Heart left ventricle (tissue), 16 donors: ENCODE data around the gene AP5M1. TPM values are rescaled to one million over a fixed set of nuclear protein-coding genes. Genes with fewer than 3 reads are reported as not detected.
"Not testable (repeated sequence)": the region's sequence is repeated elsewhere in the genome, so short reads cannot be mapped to it uniquely, and the experiment has no call there.

Experiments used
- ATAC-seq, 4 donors: fragments of 200-7000 bp; cut with Tn5 transposase; one replicate each; pipeline ENCODE4 v1.9.1; 2020 to 2022; ENCODE audit warnings: moderate library complexity in 4 of 4, mild to moderate bottlenecking in 3 of 4, moderate number of reproducible peaks in 1 of 4
- DNase-seq, 5 donors: peaks; one replicate each; pipeline ENCODE4 v3.0.0-alpha.2; 2020
- H3K27ac ChIP-seq, 12 donors: fragments of 200-600 bp; sonication (generic) in 4 of 12; one replicate each; pipeline versions ENCODE4 v1.5.0 to v1.8.0; 2016 to 2022; ENCODE audit warnings: mild to moderate bottlenecking in 2 of 12
- H3K27me3 ChIP-seq, 9 donors: fragments of 200-600 bp; sonication (generic) in 2 of 9; one replicate each; pipeline versions ENCODE4 v1.5.1 to v1.8.0; 2016 to 2022; ENCODE audit warnings: mild to moderate bottlenecking in 3 of 9
- H3K36me3 ChIP-seq, 9 donors: fragments of 200-600 bp; sonication (generic) in 2 of 9; one replicate each; pipeline versions ENCODE4 v1.5.0 to v1.8.0; 2018 to 2022; ENCODE audit warnings: mild to moderate bottlenecking in 2 of 9
- H3K4me1 ChIP-seq, 12 donors: fragments of 200-600 bp; sonication (generic) in 4 of 12; one replicate each; pipeline versions ENCODE4 v1.5.0 to v1.8.0; 2016 to 2022; ENCODE audit warnings: mild to moderate bottlenecking in 3 of 12
- H3K4me3 ChIP-seq, 12 donors: fragments of 200-600 bp; sonication (generic) in 4 of 12; one replicate each; pipeline versions ENCODE4 v1.5.0 to v1.8.0; 2017 to 2022; ENCODE audit warnings: mild to moderate bottlenecking in 9 of 12, moderate library complexity in 4 of 12
- H3K9me3 ChIP-seq, 12 donors: fragments of 200-600 bp; sonication (generic) in 4 of 12; one replicate each; pipeline versions ENCODE4 v1.5.0 to v1.8.0; 2016 to 2022; ENCODE audit warnings: mild to moderate bottlenecking in 1 of 12
- POLR2A ChIP-seq, 2 donors: fragments of 450-650 bp; IDR thresholded peaks; one replicate each; pipeline ENCODE4 v1.6.1; 2017; ENCODE audit warnings: antibody characterized with exemption in 2 of 2, mild to moderate bottlenecking in 2 of 2, moderate library complexity in 2 of 2
- WGBS, 4 donors: extraction: QIAGEN DNeasy Blood & Tissue Kit in 2 of 4; methylation state at CpG; one replicate each; pipeline versions ENCODE4 v1.1.5 to v1.1.7; 2013 to 2018; 5-methylcytosine and 5-hydroxymethylcytosine counted together
- intact Hi-C, 10 donors: fragments of 100-400 bp; cut with DNase I; formaldehyde crosslinking; loops; one replicate each; pipeline versions ENCODE4 v1.11.1 to v1.14.2; 2022
- long read RNA-seq, 3 donors: library from polyadenylated mRNA; unstranded; transcript quantifications; one replicate each; pipeline ENCODE4 v2.0.0, GENCODE V29; 2020 to 2021
- polyA plus RNA-seq, 2 donors: library from polyadenylated mRNA; stranded (reverse); fragments of 200-250 nt; gene quantifications; one replicate each; pipeline ENCODE4 v1.2.3, GENCODE V29; 2013
- total RNA-seq, 9 donors: library from RNA; depleted of rRNA in 2 of 9; stranded (reverse); fragments of >200 nt in 2 of 9; fragmentation: NEBNext Ultra II Directional in 3 of 9; extraction: Animal tissue kit (Norgen Biotek cat#: 25700) in 3 of 9; gene quantifications; one replicate each; pipeline versions ENCODE4 v1.1.0 to v1.2.4, GENCODE V29; 2016 to 2023
- TF ChIP-seq, protein P1 (sequence below), 12 donors: fragments of 200-600 bp; sonication (generic) in 4 of 12; IDR thresholded peaks; one replicate each; pipeline versions ENCODE4 v1.5.0 to v1.8.0; 2018 to 2022; ENCODE audit warnings: antibody characterized with exemption in 12 of 12, mild to moderate bottlenecking in 5 of 12
- donor health status: ischemic (EF 13 %, LVEDD 7.1; RV severe dilation, severe dysfunction).
- donor health status: healthy with polysubstance abuse.
- donor health status: DM: no; HTN: yes; CAD: no.
- donor health status: DM: no; HTN: no; CAD: no.
- donor health status: ischemic (EF 25% LVEDD 6.9; RV normal size, moderate dysfunction).
- donor health status: ischemic (EF 25% LVEDD 5.7; RV mildly dilated, moderate dysfunction).
- donor health status: healthy.
- donor health status: DM: yes; HTN: yes; CAD: no.
- donor health status: ischemic (EF 35%, LVEDD 5.7; RV mildly dilated, moderate dysfunction).
- donor health status: nonischemic (EF 11% LVEDD 7.7; RV severe dilation, severe dysfunction).
- donor health status: DM: yes; HTN: yes; CAD: no.
- donor health status: PGD.
- donor health status: ischemic (EF 29% LVEDD 5.4; RV normal size, mild dysfunction).
- donor health status: nonischemic (EF 23%, LVEDD 6.1; RV moderate dilation, normal function).

The AP5M1 gene, protein sequence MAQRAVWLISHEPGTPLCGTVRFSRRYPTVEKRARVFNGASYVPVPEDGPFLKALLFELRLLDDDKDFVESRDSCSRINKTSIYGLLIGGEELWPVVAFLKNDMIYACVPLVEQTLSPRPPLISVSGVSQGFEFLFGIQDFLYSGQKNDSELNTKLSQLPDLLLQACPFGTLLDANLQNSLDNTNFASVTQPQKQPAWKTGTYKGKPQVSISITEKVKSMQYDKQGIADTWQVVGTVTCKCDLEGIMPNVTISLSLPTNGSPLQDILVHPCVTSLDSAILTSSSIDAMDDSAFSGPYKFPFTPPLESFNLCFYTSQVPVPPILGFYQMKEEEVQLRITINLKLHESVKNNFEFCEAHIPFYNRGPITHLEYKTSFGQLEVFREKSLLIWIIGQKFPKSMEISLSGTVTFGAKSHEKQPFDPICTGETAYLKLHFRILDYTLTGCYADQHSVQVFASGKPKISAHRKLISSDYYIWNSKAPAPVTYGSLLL
- total RNA-seq (10 to 100 TPM; 20.6 to 58.1 (median 49.7) TPM), polyA plus RNA-seq (10 to 100 TPM in 1 of 2 donors, 1 to 10 TPM in 1; 5.8 to 28.8 TPM)
- long read RNA-seq, donor 1, full-length matches to known transcripts: 20 of 25 reads
- long read RNA-seq, donor 1, partial matches to known transcripts: 1 of 25 reads
- long read RNA-seq, donor 1, other reads (novel, unspliced or antisense): 4 of 25 reads
- long read RNA-seq, donor 2, full-length matches to known transcripts: 71 of 90 reads
- long read RNA-seq, donor 2, partial matches to known transcripts: 1 of 90 reads
- long read RNA-seq, donor 2, other reads (novel, unspliced or antisense): 18 of 90 reads
- long read RNA-seq, donor 3, full-length matches to known transcripts: 28 of 37 reads
- long read RNA-seq, donor 3, partial matches to known transcripts: 3 of 37 reads
- long read RNA-seq, donor 3, other reads (novel, unspliced or antisense): 6 of 37 reads

DNA sequence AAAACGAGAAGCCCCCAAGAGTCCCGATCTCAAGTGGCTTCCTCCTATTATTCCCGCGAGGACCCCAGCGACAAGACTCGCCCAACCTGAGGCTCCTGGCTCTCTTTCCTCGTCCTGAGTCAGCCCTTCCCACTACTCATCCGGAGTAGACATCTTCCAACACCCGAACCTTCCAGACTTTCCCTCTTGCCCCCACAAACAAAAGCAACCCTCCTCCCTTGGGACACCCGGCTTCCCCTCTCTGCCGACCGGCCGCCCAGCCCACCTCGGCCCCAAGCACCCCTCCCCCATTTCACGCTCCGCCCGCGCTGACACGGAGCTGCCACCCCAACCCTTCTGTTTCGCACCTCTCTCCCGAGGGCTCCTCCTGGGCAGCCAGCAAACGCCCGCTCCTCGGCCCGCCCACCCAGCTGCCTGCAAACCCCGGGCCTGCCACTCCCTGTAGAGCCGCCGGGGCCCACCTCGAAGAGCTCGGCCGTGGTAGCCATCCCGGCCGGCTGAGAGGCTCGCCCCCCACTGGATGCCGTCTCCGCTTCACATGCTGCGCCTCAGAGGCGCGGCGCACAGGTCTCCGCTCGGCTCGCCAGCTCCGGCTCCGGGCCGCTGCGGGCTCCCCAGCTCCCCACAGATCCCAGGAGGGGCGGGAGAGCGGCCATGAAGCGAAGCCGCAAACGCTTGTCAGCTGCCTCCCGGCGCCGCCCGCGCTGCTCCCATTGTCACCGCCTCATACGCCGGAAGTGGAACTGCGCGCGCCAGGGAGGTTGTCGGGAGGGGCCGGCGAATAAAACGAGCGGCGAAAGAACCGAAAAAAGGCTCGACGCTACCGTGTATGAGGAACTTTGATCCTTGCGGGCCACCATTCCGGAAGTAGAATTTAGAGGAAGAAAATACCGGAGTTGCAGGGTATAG lies at the start of gene AP5M1, which contains the start of gene EXOC5:
TSS of gene AP5M1 (plus strand) at position 811 of the 909 bp plus-strand sequence. CDS start 344 bp downstream, outside the sequence.
TSS of gene EXOC5 (minus strand) at position 745 of the 909 bp plus-strand sequence. CDS start at position 488, 257 bp downstream.
- intact Hi-C loops: loop anchor here in 1 of 10 donors (10.0 kb wide), 1 partner anchor 126 kb away; the partner anchor contains the start of gene NAA30
- Histone ChIP-seq H3K27me3 (no peaks in the 10 kb centered on the region), H3K9me3 (no peaks in the 10 kb centered on the region), H3K4me1 (peaks cover 0 to 59% (median 48%) of the 10 kb centered on the region in 12 donors), H3K36me3 (peaks cover 0 to 8% (median 0%) of the 10 kb centered on the region in 9 donors), H3K27ac (peak within 1 kb of the TSS; percentile 82 to 98 (median 96)), H3K4me3 (peak within 1 kb of the TSS; percentile 70 to 95 (median 78))
- ATAC-seq (peak; percentile 94 to 98 (median 96)), DNase-seq (peak; percentile 93 to 95 (median 94))
- 0% methylated on average over 56 to 76 of the region's 76 CpGs for WGBS, 4 donors
- no peak for TF ChIP-seq POLR2A (IDR thresholded peaks at IDR 0.05)
- TF ChIP-seq, protein P1, sequence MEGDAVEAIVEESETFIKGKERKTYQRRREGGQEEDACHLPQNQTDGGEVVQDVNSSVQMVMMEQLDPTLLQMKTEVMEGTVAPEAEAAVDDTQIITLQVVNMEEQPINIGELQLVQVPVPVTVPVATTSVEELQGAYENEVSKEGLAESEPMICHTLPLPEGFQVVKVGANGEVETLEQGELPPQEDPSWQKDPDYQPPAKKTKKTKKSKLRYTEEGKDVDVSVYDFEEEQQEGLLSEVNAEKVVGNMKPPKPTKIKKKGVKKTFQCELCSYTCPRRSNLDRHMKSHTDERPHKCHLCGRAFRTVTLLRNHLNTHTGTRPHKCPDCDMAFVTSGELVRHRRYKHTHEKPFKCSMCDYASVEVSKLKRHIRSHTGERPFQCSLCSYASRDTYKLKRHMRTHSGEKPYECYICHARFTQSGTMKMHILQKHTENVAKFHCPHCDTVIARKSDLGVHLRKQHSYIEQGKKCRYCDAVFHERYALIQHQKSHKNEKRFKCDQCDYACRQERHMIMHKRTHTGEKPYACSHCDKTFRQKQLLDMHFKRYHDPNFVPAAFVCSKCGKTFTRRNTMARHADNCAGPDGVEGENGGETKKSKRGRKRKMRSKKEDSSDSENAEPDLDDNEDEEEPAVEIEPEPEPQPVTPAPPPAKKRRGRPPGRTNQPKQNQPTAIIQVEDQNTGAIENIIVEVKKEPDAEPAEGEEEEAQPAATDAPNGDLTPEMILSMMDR (IDR thresholded peaks at IDR 0.05): peak in 1 of 12 donors; percentile 5

DNA sequence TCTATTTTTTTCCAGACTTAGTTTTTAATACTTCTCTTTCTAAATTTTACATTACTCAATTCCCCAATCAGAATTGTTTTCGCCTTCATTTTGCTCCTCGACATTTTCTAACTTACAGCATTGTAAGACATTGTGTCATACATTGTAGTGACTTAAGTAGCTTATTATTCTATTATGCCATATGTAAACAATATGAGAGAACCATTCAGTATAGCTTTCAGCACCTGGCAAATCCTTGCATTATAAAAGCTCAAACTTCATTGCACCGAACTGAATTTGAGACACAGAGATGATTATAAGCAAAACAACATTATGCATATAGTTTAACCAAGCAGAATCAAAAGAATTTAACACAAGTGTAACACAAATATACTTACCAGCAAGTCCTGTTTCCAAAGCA lies 46.8 kb upstream of the AP5M1 start:
- H3K36me3 ChIP-seq: peaks cover 0 to 79% (median 56%) of the 10 kb centered on the region in 9 donors
- DNase-seq (no peak), ATAC-seq (no peak)
- H3K27me3 ChIP-seq: no peaks in the 10 kb centered on the region
- H3K9me3 ChIP-seq: no peaks in the 10 kb centered on the region
- TF ChIP-seq POLR2A (IDR thresholded peaks at IDR 0.05): no peak
- TF ChIP-seq, protein P1 (IDR thresholded peaks at IDR 0.05): no peak
- H3K4me1 ChIP-seq: no peaks in the 10 kb centered on the region
- 97 to 98% (median 97%) methylated on average over 3 of the region's 3 CpGs for WGBS, 4 donors
- no peak overlapping the region for H3K4me3 ChIP-seq
- no peak overlapping the region for H3K27ac ChIP-seq
- intact Hi-C loops: no loop called here

DNA sequence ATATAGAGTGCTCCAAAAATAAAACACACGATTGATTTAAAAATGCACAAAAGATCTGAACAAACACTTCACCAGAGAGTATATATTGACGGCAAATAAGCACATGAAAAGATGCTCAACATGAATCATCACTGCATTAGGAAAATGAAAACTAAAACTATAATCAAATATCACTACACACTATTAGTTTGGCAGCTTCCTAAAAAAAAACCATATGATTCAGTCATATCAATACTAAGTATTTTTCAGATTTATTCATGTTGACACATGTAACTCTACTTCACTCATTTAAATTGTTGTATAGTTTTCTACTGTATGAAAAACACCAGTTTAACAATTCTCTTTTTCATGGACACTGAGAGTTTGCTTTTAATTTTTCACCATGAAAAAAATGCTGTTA lies 41.7 kb upstream of the AP5M1 start:
- DNase-seq (no peak), ATAC-seq (no peak)
- H3K27ac ChIP-seq: no peak overlapping the region
- H3K9me3 ChIP-seq: peaks cover 0 to 6% (median 0%) of the 10 kb centered on the region in 12 donors
- H3K4me3 ChIP-seq: no peak overlapping the region
- no peaks in the 10 kb centered on the region for H3K27me3 ChIP-seq
- intact Hi-C loops: no loop called here
- WGBS, 4 donors: 82 to 89% (median 84%) methylated on average over 2 of the region's 2 CpGs
- TF ChIP-seq POLR2A (IDR thresholded peaks at IDR 0.05): no peak
- TF ChIP-seq, protein P1 (IDR thresholded peaks at IDR 0.05): no peak
- H3K36me3 ChIP-seq: peaks cover 0 to 81% (median 59%) of the 10 kb centered on the region in 9 donors
- H3K4me1 ChIP-seq: no peaks in the 10 kb centered on the region

DNA sequence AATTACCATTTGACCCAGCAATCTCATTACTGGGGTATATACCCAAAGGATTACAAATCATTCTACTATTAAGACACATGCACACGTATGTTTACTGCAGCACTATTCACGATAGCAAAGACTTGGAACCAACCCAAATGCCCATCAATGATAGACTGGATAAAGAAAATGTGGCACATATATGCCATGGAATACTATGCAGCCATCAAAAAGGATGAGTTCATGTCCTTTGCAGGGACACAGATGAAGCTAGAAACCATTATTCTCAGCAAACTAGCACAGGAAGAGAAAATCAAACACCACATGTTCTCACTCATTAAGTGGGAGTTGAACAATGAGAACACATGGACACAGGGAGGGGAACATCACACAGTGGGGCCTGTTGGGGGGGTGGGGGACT lies 40.5 kb upstream of the AP5M1 start:
- 94 to 100% (median 98%) methylated on average over 2 of the region's 2 CpGs for WGBS, 4 donors
- intact Hi-C loops, H3K9me3 ChIP-seq, H3K27ac ChIP-seq, H3K27me3 ChIP-seq, ATAC-seq, H3K4me3 ChIP-seq, DNase-seq, H3K4me1 ChIP-seq: not testable (repeated sequence)
- H3K36me3 ChIP-seq: peaks cover 0 to 85% (median 61%) of the 10 kb centered on the region in 9 donors
